SK-MEL-5 (cell line): ENCODE measurements around the gene IVD. TPM values are rescaled to one million over a fixed set of nuclear protein-coding genes. Genes with fewer than 3 reads are reported as not detected.
"Not testable (repeated sequence)": the region's sequence is repeated elsewhere in the genome, so short reads cannot be mapped to it uniquely, and the experiment has no call there.

Source experiments
- DNase-seq: peaks from one replicate; pipeline ENCODE4 v3.0.0-alpha.2; 2016; ENCODE audit warnings: low read depth, low spot score
- in situ Hi-C: cut with HindIII; loops from 2 replicates; pipeline ENCODE4 v1.10.0; 2016; ENCODE audit warnings: low sequenced_read_pairs, high pct_unique_total_duplicates, low pct_unique_long_range_greater_than_20kb
- total RNA-seq: library from RNA; depleted of rRNA; stranded (reverse); fragments of >200 nt; shearing (Covaris generic); gene quantifications from 2 replicates; pipeline ENCODE4 v1.2.3, GENCODE V29; 2014

IVD gene
- total RNA-seq, 1 experiment from 2014 or later, result 23.3 TPM

GRCh38 chr15:40444736-40445135 is 39.1 kb downstream of the IVD start:
- in situ Hi-C loops, result no loop called here

GRCh38 chr15:40445421-40445922 is 39.9 kb downstream of the IVD start:
- in situ Hi-C loops, result no loop called here
- no peak for DNase-seq

More at GRCh38 chr15:40444736-40445135, 39.1 kb downstream of the IVD start:
- no peak for DNase-seq

GRCh38 chr15:40446144-40446543 is 40.5 kb downstream of the IVD start:
- in situ Hi-C loops, result no loop called here

GRCh38 chr15:40448354-40448753 is 42.8 kb downstream of the IVD start:
- in situ Hi-C loops, result no loop called here
- no peak for DNase-seq

More at GRCh38 chr15:40446144-40446543, 40.5 kb downstream of the IVD start:
- DNase-seq, result no peak

GRCh38 chr15:40449275-40449674 is 43.7 kb downstream of the IVD start:
- in situ Hi-C loops, result no loop called here
- no peak for DNase-seq

GRCh38 chr15:40450047-40450446 is 44.5 kb downstream of the IVD start:
- in situ Hi-C loops, result no loop called here

GRCh38 chr15:40451527-40452158 is 46.0 kb downstream of the IVD start:
- no peak for DNase-seq
- in situ Hi-C loops, result no loop called here

More at GRCh38 chr15:40450047-40450446, 44.5 kb downstream of the IVD start:
- DNase-seq, result no peak

GRCh38 chr15:40452296-40453090 is 46.9 kb downstream of the IVD start:
- in situ Hi-C loops, result no loop called here
- no peak for DNase-seq

GRCh38 chr15:40453941-40454340 is 48.3 kb downstream of the IVD start:
- in situ Hi-C loops, DNase-seq: not testable (repeated sequence)

- DNase-seq, result peak; percentile 71
- in situ Hi-C loops, result no loop called here
These were observed 49.4 kb downstream of the IVD start for GRCh38 chr15:40454904-40455391.

- in situ Hi-C loops, result no loop called here
- DNase-seq, result no peak
These were observed 50.7 kb downstream of the IVD start for GRCh38 chr15:40456299-40456712.

GRCh38 chr15:40456738-40457137 is 51.1 kb downstream of the IVD start:
- in situ Hi-C loops, result no loop called here

GRCh38 chr15:40458495-40459371 is 53.1 kb downstream of the IVD start:
- no peak for DNase-seq
- in situ Hi-C loops, result no loop called here

More at GRCh38 chr15:40456738-40457137, 51.1 kb downstream of the IVD start:
- DNase-seq, result no peak

GRCh38 chr15:40459391-40460015 is 53.9 kb downstream of the IVD start:
- in situ Hi-C loops, result no loop called here
- no peak for DNase-seq

GRCh38 chr15:40460404-40460803 is 54.8 kb downstream of the IVD start:
- in situ Hi-C loops, result no loop called here

GRCh38 chr15:40461958-40462357 is 56.4 kb downstream of the IVD start:
- no peak for DNase-seq
- in situ Hi-C loops, result no loop called here

More at GRCh38 chr15:40460404-40460803, 54.8 kb downstream of the IVD start:
- DNase-seq, result no peak

- in situ Hi-C loops, result no loop called here
- DNase-seq, result no peak
These were observed 57.7 kb downstream of the IVD start for GRCh38 chr15:40463279-40463678.
